Chondrocyte (in vitro differentiated cells): Measurements from ENCODE around the gene STXBP4. TPM values are rescaled to one million over a fixed set of nuclear protein-coding genes. Genes with fewer than 3 reads are reported as not detected.

Experiments used
- DNase-seq: peaks from one replicate; pipeline ENCODE4 v3.0.0; 2021; ENCODE audit warnings: mixed read lengths, low spot score
- H3K27ac Mint-ChIP-seq: one replicate; pipeline ENCODE4 v1.8.0; 2021; ENCODE audit warnings: mild to moderate bottlenecking, moderate library complexity, mixed read lengths; ENCODE audit not compliant: unreplicated experiment
- H3K27me3 Mint-ChIP-seq: 2 replicates; pipeline ENCODE4 v1.8.0; 2021; ENCODE audit warnings: low read depth, mixed read lengths
- H3K36me3 Mint-ChIP-seq: 2 replicates; pipeline ENCODE4 v1.8.0; 2021; ENCODE audit warnings: low read depth, mixed read lengths
- H3K4me1 Mint-ChIP-seq: 2 replicates; pipeline ENCODE4 v1.8.0; 2021; ENCODE audit warnings: low read depth, mild to moderate bottlenecking, mixed read lengths
- H3K4me3 Mint-ChIP-seq: one replicate; pipeline ENCODE4 v1.8.0; 2021; ENCODE audit warnings: mild to moderate bottlenecking, moderate library complexity, mixed read lengths; ENCODE audit not compliant: unreplicated experiment
- H3K9me3 Mint-ChIP-seq: 2 replicates; pipeline ENCODE4 v1.8.0; 2021; ENCODE audit warnings: low read depth, mixed read lengths
- total RNA-seq: library from RNA; stranded (reverse); gene quantifications from 3 replicates; pipeline ENCODE4 v1.2.1, GENCODE V29; 2021
- TF ChIP-seq, protein P1 (sequence below): fragments of 200-600 bp; sonication (generic); IDR thresholded peaks from 2 replicates; pipeline ENCODE4 v1.5.0; 2021; ENCODE audit warnings: antibody characterized with exemption, mild to moderate bottlenecking, moderate library complexity

STXBP4 gene
- total RNA-seq, 1 donor from 2014 or later: 11.9 TPM

DNA sequence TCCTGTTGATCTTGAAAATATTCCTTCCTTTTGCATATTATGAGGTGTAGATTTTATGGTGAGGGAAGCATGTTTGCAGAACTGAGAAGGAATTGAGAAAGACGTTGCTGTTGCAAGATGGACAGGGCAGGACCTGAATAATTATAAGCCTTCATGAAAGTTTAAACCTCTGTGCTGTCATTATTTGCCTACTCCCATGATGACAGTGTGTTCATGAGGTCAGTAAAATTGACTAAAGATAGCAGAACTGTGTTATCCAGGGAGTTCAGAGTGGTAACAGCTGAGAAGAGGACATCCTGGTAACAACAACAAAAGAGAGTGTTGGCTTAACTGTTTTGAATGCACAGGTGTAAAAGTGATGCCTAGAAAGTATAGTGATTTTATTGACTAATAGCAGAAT is 250.9 kb downstream of the STXBP4 start:
- DNase-seq: no peak
- peaks cover 2% of the 10 kb centered on the region for H3K9me3 Mint-ChIP-seq
- H3K36me3 Mint-ChIP-seq: no peaks in the 10 kb centered on the region
- H3K4me3 Mint-ChIP-seq: no peak overlapping the region
- TF ChIP-seq, protein P1, sequence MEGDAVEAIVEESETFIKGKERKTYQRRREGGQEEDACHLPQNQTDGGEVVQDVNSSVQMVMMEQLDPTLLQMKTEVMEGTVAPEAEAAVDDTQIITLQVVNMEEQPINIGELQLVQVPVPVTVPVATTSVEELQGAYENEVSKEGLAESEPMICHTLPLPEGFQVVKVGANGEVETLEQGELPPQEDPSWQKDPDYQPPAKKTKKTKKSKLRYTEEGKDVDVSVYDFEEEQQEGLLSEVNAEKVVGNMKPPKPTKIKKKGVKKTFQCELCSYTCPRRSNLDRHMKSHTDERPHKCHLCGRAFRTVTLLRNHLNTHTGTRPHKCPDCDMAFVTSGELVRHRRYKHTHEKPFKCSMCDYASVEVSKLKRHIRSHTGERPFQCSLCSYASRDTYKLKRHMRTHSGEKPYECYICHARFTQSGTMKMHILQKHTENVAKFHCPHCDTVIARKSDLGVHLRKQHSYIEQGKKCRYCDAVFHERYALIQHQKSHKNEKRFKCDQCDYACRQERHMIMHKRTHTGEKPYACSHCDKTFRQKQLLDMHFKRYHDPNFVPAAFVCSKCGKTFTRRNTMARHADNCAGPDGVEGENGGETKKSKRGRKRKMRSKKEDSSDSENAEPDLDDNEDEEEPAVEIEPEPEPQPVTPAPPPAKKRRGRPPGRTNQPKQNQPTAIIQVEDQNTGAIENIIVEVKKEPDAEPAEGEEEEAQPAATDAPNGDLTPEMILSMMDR: no peak
- H3K4me1 Mint-ChIP-seq: no peaks in the 10 kb centered on the region
- H3K27ac Mint-ChIP-seq: no peak overlapping the region
- peaks cover 12% of the 10 kb centered on the region for H3K27me3 Mint-ChIP-seq

DNA sequence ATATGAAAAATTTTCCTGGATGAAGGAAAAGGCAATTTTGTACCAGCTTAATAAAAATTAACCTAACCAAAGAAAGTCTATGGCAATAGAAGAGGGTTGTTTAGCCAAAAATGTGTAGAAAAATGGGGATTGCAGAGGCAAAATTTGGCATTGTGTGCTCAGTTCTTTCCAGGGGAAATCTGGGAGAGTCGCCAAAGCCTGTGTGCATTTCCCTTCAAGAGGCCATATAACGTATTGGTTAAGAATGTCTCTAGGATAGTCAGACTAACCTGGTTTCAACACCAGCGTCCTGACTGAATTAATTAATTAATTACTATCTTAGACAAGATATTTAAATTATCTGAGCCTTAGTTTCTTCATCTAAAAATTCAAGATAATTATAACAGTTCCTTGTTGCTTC is 251.4 kb downstream of the STXBP4 start:
- H3K4me3 Mint-ChIP-seq: no peak overlapping the region
- H3K4me1 Mint-ChIP-seq: no peaks in the 10 kb centered on the region
- H3K36me3 Mint-ChIP-seq: no peaks in the 10 kb centered on the region
- H3K27ac Mint-ChIP-seq: no peak overlapping the region
- TF ChIP-seq, protein P1: no peak
- H3K9me3 Mint-ChIP-seq: peaks cover 2% of the 10 kb centered on the region
- peaks cover 12% of the 10 kb centered on the region for H3K27me3 Mint-ChIP-seq
- DNase-seq: no peak

Other genes starting within 250 kb of the STXBP4 start
- 18.7 to 28.4 TPM (median 26.4 TPM) in 3 replicates for gene TOM1L1, start 67.9 kb upstream of the STXBP4 start, total RNA-seq
- gene COX11, start 111 bp upstream of the STXBP4 start, total RNA-seq: 34.6 to 48.2 TPM (median 37.3 TPM) in 3 replicates